ENCODE results near the gene BIN1. TPM values are rescaled to one million over a fixed set of nuclear protein-coding genes. Genes with fewer than 3 reads are reported as not detected.

Gene BIN1
- total RNA-seq, 1 donor from 2014 or later: 38.3 TPM

DNA sequence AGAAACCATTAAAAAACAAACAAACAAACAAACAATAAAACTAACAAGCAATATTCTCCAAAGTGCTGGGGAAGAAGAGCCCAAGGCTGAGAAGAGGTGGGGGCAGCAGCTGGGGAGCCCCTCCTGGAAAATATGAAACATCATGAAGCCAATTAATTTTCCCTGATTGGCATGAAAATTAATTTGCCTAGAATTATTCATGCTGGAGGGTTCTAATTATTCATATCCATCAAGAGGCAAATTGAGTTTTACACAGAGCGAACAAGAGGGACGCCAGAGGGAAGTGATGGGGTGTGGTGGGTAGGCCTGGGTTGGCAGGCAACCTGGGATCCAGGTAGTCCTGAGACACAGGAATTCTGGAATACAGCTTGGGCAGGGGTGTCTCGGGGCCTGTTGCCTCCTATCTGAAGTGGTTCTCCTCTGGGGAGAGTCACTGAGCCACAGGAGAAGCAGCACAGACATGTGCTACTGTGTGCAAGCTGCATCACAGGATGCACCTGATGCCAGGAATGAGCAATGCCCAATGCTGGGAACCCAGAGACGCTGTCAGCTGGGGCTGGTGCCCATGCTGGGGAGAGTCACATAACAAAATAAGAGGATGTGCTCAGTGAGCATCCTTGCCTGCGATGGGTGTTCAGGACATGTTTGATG is 107.7 kb downstream of the BIN1 start:
- Mint-ChIP-seq H3K4me1 (no peaks in the 10 kb centered on the region), H3K9me3 (no peaks in the 10 kb centered on the region), H3K27me3 (peaks cover 3% of the 10 kb centered on the region), H3K4me3 (no peak overlapping the region), H3K27ac (no peak overlapping the region), H3K36me3 (ENCODE audit: low read depth) (no peaks in the 10 kb centered on the region)
- DNase-seq: no peak
- intact Hi-C loops (cut with micrococcal nuclease): no loop called here

DNA sequence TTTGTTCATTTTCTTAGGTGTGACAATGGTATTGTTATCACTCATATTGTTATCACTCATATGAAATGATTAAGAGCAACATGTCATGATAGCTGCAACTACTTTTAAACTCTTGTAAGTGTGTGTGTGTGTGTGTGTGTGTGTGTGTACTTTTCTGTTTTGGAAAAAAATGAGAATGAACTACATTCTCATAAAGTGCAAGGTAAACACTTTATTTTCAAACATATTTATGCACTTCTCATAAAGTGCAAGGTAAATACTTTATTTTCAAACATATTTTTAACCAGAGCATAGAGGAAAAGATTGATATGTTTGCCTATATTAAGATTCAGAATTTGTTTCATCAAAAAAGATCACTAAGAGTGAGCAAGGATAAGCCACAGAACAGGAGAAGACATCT is 108.5 kb downstream of the BIN1 start:
- no peaks in the 10 kb centered on the region for H3K9me3 Mint-ChIP-seq
- H3K36me3 Mint-ChIP-seq (ENCODE audit: low read depth): no peaks in the 10 kb centered on the region
- DNase-seq: no peak
- intact Hi-C loops (cut with micrococcal nuclease): no loop called here
- peaks cover 3% of the 10 kb centered on the region for H3K27me3 Mint-ChIP-seq
- H3K27ac Mint-ChIP-seq: no peak overlapping the region
- H3K4me3 Mint-ChIP-seq: no peak overlapping the region
- no peaks in the 10 kb centered on the region for H3K4me1 Mint-ChIP-seq

Other genes starting within 250 kb of the BIN1 start
- not detected in 2 replicates for gene TEX51, start 208.3 kb downstream of the BIN1 start, total RNA-seq
- not detected in 2 replicates for gene CYP27C1, start 113.1 kb upstream of the BIN1 start, total RNA-seq
- gene ERCC3, start 187.0 kb upstream of the BIN1 start, total RNA-seq: 58.1 and 60.2 TPM in 2 replicates

Data from activated CD4-positive, alpha-beta T cell treated with anti-CD3 and anti-CD28 coated beads, Interleukin-2, amount 10 ng/mL, durations not matched to agents 24 days and 14 days (primary cell).